GM12878 (cell line): ENCODE measurements around the gene NCL. TPM values are rescaled to one million over a fixed set of nuclear protein-coding genes. Genes with fewer than 3 reads are reported as not detected.

ENCODE experiments used
- ATAC-seq: fragments of 200-7000 bp; cut with Tn5 transposase; 3 replicates; pipeline ENCODE4 v1.9.1; 2020; ENCODE audit warnings: mild to moderate bottlenecking, moderate library complexity
- BruUV-seq: library from RNA; stranded (reverse); fragments of 400-500 nt; replicated peaks from 2 replicates; lab custom pipeline; 2021; lab: Mats Ljungman, UMichigan
- CTCF ChIA-PET: fragments of 300-600 bp; sonication (Branson Sonifier 250); formaldehyde crosslinking; extraction: SDS; loops from one replicate; lab custom pipeline; 2021; ENCODE audit warnings: inconsistent platforms; lab: Yijun Ruan, JAX
- POLR2A ChIA-PET: fragments of 350-600 bp; formaldehyde crosslinking; extraction: SDS; loops from one replicate; lab custom pipeline; 2021; ENCODE audit warnings: inconsistent platforms; lab: Charles Lee
- RAD21 ChIA-PET: fragments of 300-600 bp; sonication (Branson Sonifier 250); formaldehyde crosslinking; loops from one replicate; lab custom pipeline; 2023; ENCODE audit warnings: antibody characterized with exemption; ENCODE audit not compliant: unreplicated experiment; lab: Charles Lee
- SMC1A ChIA-PET: fragments of 300-600 bp; sonication (Branson Sonifier 250); formaldehyde crosslinking; loops from one replicate; lab custom pipeline; 2023; ENCODE audit not compliant: unreplicated experiment, uncharacterized antibody; lab: Charles Lee
- DNase-seq: peaks from one replicate; pipeline ENCODE4 v3.0.0-alpha.2; 2011; ENCODE audit warnings: low read depth, low spot score
- FAIRE-seq: peaks from 3 replicates; lab custom pipeline; 2011; peaks lifted over from hg19 to GRCh38; lab: Jason Lieb, UNC
- H2AFZ ChIP-seq: 2 replicates; pipeline ENCODE4 v1.6.0; 2011; ENCODE audit warnings: low read depth, low read length, control low read depth; ENCODE audit not compliant: control insufficient read depth
- H3K27ac ChIP-seq: 2 replicates; pipeline ENCODE4 v1.5.1; 2011; ENCODE audit warnings: control low read depth; ENCODE audit not compliant: control insufficient read depth, insufficient read depth
- H3K27me3 ChIP-seq, 2 experiments: replicated peaks in 1 of 2; 2 replicates each; pipeline versions ENCODE4 v1.6.0 to v1.6.1; 2011; ENCODE audit warnings: low read length in 1 of 2; ENCODE audit not compliant: control insufficient read depth in 2 of 2, insufficient read depth in 2 of 2
- H3K36me3 ChIP-seq, 2 experiments: 2 replicates each; pipeline ENCODE4 v1.5.1; 2011; ENCODE audit warnings: low read length in 1 of 2; ENCODE audit not compliant: control insufficient read depth in 2 of 2, insufficient read depth in 2 of 2
- H3K4me1 ChIP-seq: 2 replicates; pipeline ENCODE4 v1.6.1; 2011; ENCODE audit warnings: mild to moderate bottlenecking, low read length, moderate library complexity, mixed read lengths; ENCODE audit not compliant: control insufficient read depth, insufficient read depth
- H3K4me2 ChIP-seq: 2 replicates; pipeline ENCODE4 v1.6.0; 2011; ENCODE audit warnings: control low read depth; ENCODE audit not compliant: control insufficient read depth, insufficient read depth
- H3K4me3 ChIP-seq: fragments of 200-600 bp; sonication (generic); 2 replicates; pipeline ENCODE4 v1.5.1; 2016
- H3K79me2 ChIP-seq: 2 replicates; pipeline ENCODE4 v1.6.0; 2011; ENCODE audit warnings: low read length; ENCODE audit not compliant: control insufficient read depth, insufficient read depth
- H3K9ac ChIP-seq: 2 replicates; pipeline ENCODE4 v1.8.0; 2011; ENCODE audit warnings: low read length, control low read depth, mixed read lengths; ENCODE audit not compliant: control insufficient read depth, insufficient read depth
- H3K9me3 ChIP-seq: replicated peaks from 3 replicates; pipeline ENCODE4 v1.5.1; 2011; ENCODE audit warnings: mild to moderate bottlenecking, low read length; ENCODE audit not compliant: control insufficient read depth, insufficient read depth
- H4K20me1 ChIP-seq: 2 replicates; pipeline ENCODE4 v1.6.0; 2011; ENCODE audit not compliant: control insufficient read depth, insufficient read depth
- MAX ChIP-seq: IDR thresholded peaks from 2 replicates; pipeline ENCODE4 v1.6.1; 2012; ENCODE audit warnings: low read depth, low read length, improper control_type of control experiment
- POLR2AphosphoS2 ChIP-seq: IDR thresholded peaks from 2 replicates; pipeline ENCODE4 v1.6.1; 2011; ENCODE audit warnings: low read depth, mild to moderate bottlenecking, low read length, improper control_type of control experiment, moderate library complexity
- POLR2AphosphoS5 ChIP-seq: IDR thresholded peaks from 2 replicates; pipeline ENCODE4 v1.6.1; 2011; ENCODE audit warnings: mild to moderate bottlenecking, low read length, inconsistent platforms
- TARDBP ChIP-seq: IDR thresholded peaks from 2 replicates; pipeline ENCODE4 v1.6.1; 2016; ENCODE audit warnings: borderline replicate concordance
- ZBED1 ChIP-seq: IDR thresholded peaks from 2 replicates; pipeline ENCODE4 v1.6.1; 2016; ENCODE audit warnings: borderline replicate concordance
- whole genome bisulfite sequencing: methylation state at CpG from one replicate; pipeline ENCODE4 v1.1.6; 2016; ENCODE audit warnings: low lambda C conversion rate; ENCODE audit not compliant: insufficient replicate concordance, insufficient coverage; ENCODE audit errors: missing lambda C conversion rate; 5-methylcytosine and 5-hydroxymethylcytosine counted together
- in situ Hi-C: fragments of 300-500 bp; cut with MboI; formaldehyde crosslinking; loops from 9 replicates; pipeline ENCODE4 v1.14.3; 2018; ENCODE audit warnings: mixed read lengths
- intact Hi-C: fragments of 100-400 bp; cut with micrococcal nuclease; formaldehyde crosslinking; loops from one replicate; pipeline ENCODE4 v1.14.2; 2022; ENCODE audit not compliant: unreplicated experiment
- polyA plus RNA-seq, 11 experiments: library from polyadenylated mRNA; depleted of rRNA in 4 of 11; unstranded in 6 of 11; stranded (reverse) in 5 of 11; fragments of >200 nt; fragmentation: Nextera tagmentation in 4 of 11; fragmentation: Illumina TruSeq in 1 of 11; extraction: Ambion mirVana in 4 of 11; extraction: Trizol in 1 of 11; gene quantifications; 1 replicate in 1 of 11; 2 replicates in 10 of 11; pipeline versions ENCODE4 v1.2.1 to v1.2.3, GENCODE V29; 2011 to 2016; ENCODE audit warnings: inconsistent platforms in 2 of 11, missing spikeins in 2 of 11, low read depth in 1 of 11
- total RNA-seq, 4 experiments: library from RNA; depleted of rRNA in 3 of 4; stranded (reverse); fragments of >200 nt in 3 of 4; fragmentation: Illumina TruSeq in 1 of 4; extraction: Trizol in 1 of 4; gene quantifications; 2 replicates each; pipeline versions ENCODE4 v1.2.1 to v1.2.3, GENCODE V29; 2013 to 2021

The NCL gene
- total and polyA plus RNA-seq, 10 of the 15 experiments (the other 5 are each of a cell fraction or from before 2014, with no cell fraction given) = 123 to 1,207 (median 529) TPM

DNA sequence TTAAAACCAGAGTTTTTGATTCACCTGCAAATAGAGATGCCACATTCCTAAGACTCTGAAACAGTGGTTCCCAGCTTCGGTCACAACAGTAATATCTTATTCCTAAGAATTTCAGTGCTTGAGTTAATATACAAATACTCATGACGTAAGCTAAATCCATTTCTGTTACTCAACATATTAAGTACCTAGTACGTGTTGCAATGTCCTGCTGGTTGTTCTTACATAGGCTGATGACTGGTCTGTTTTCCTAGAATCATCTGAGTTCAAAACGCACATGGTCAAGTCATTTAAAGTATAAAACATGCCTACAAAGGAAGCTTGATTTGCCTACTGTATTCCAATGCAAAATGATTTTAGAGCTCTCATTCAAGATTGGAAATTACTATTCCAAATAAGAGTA, 7.2 kb downstream of the NCL start:
- Histone ChIP-seq H3K9ac (no peak overlapping the region), H3K27me3 (no peaks in the 10 kb centered on the region), H3K79me2 (peaks cover 34% of the 10 kb centered on the region), H3K9me3 (no peaks in the 10 kb centered on the region), H3K4me1 (peaks cover 4% of the 10 kb centered on the region; the same call in 1 of the 2 replicates), H3K4me2 (no peak overlapping the region), H4K20me1 (peaks cover 7% of the 10 kb centered on the region; the same call in 1 of the 2 replicates), H2AFZ (no peak overlapping the region), H3K4me3 (no peak overlapping the region), H3K36me3 (peaks cover 48 to 81% of the 10 kb centered on the region in 2 experiments), H3K27ac (no peak overlapping the region)
- DNase-seq (no peak), ATAC-seq (no peak), FAIRE-seq (no peak)
- ChIA-PET POLR2A (interaction anchor here (0.6 to 0.7 kb wide), 2 partner anchors 11 to 602 kb away, joined by 3 read pairs; no protein-coding TSS in a partner anchor), SMC1A (interaction anchor here (0.6 to 1.8 kb wide), 6 partner anchors 26 to 1304 kb away, joined by 3 to 7 read pairs (median 3); no protein-coding TSS in a partner anchor), CTCF (interaction anchor here (1.0 to 2.5 kb wide), 6 partner anchors 8 to 145 kb away, joined by 3 to 9 read pairs (median 4); no protein-coding TSS in a partner anchor), RAD21 (no interaction called here)
- 83% methylated on average over 4 of the region's 4 CpGs for WGBS
- in situ Hi-C loops (no loop called here), intact Hi-C loops (no loop called here)
- TF ChIP-seq POLR2AphosphoS5 (0 out of 2 replicates have a peak, but pooled peaks have one; percentile 9), ZBED1 (peak; percentile 10; the same call in 1 of the 2 replicates), MAX (no peak), POLR2AphosphoS2 (peak; percentile 33; the same call in 1 of the 2 replicates), TARDBP (no peak)
- no TSS peak for BruUV-seq
